GM21576 (cell line): ENCODE data around the gene SWAP70.

Experiments used
- ATAC-seq: cut with Tn5 transposase; IDR thresholded peaks from one replicate; pipeline ENCODE4 v1.9.1; 2021; ENCODE audit warnings: mild to moderate bottlenecking, moderate library complexity; ENCODE audit not compliant: unreplicated experiment

Gene SWAP70

DNA sequence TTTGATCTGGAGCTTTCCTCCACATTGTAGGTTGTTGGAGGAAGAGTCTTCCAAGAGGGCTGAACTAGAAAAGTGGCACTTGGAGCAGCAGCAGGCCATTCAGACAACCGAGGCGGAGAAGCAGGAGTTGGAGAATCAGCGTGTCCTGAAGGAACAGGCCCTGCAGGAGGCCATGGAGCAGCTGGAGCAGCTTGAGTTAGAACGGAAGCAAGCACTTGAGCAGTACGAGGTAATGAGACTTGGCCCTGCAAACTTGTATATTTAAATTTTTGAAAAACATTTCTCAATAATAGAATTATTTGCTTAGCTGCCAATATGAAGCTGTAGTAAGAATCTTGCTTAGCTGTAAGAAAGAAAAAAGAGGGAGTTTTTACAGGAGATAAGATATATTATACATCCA lies 84.0 kb downstream of the SWAP70 start:
- ATAC-seq: no peak

DNA sequence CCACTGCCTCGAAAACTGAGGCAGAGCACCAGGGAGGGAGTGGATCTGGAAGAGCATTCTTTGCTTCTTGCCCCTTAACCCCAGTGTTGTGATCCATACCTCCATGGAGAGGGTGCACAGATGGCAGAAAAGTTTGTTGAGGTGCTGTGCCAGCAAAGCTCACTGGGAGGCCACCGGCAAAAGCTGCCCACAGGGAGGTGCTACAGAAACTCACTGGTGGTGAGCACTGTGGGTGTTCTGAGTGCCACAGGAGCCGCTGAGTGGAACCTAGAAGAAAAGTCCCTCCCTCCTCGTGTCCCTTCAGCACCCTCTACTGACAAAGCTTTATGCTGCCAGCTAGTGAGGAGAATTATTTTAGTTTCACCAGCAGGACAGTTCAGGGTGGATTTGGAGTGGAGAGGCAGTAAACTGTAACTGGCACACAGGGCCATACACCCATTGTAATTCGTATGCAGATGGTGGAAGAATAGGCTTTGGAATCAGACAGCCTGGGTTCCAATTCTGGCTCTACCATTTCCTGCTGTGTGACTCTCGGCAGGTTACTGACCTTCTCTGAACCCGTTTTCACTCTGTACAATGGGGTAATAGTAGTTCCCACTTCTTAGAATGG lies 84.6 kb downstream of the SWAP70 start:
- ATAC-seq: peak; percentile 51

DNA sequence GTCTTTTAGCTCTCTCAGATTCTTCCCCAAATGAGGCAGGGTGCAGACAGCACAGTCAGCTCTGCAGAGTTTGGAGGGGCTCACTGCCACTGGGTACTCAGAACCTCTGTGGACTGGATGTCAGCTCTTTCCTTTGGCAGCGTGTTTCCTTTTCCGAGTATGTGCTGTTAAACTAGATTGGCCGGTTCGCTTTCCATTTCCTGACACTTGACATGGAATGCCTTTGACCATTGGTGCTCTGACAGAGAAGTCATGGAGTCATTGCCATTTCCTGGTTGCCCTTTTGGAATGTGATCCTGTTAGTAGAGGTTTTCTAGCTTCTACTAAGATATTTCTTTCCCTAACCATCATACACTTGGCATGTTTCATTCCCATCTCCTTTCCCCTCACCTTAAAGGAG lies 86.7 kb downstream of the SWAP70 start:
- no peak for ATAC-seq

DNA sequence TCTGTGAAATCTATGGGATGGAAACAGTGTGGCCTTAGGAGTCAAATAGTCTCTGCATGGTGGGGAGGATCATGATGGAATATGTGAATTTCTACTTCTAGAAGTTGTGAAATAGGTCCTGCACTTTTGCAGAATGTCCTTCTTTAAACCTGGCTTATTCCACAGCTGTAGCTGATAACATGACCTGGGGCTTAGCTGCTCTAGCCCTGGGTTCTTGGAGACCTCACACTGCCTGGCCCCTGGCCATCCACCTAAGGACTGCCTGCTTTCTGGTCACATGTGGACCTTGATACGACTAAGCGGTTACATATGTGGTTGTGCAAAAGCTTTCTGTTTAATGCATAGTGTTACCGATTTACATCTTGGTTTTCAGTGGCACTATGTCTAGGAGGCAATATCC lies 88.2 kb downstream of the SWAP70 start:
- ATAC-seq: no peak

DNA sequence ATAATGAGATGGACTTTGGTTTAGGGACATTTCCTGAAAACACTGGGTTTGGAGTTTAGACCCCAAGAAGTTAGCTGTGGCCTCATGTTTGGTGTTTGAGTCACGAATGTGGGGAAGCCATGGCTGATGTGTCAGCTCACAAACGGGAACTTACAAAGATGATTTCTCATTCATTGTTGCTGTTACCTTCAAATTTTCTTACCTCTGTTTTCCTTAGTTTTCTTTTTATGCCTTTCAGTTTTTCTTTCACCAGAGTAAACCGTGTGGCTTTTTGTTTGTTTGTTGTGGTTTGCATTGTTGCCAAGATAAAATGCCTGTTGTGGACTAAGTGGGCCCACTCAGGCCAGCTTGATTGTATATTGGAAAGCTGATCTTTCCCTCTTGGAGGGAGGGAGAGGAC lies 89.1 kb downstream of the SWAP70 start:
- no peak for ATAC-seq

DNA sequence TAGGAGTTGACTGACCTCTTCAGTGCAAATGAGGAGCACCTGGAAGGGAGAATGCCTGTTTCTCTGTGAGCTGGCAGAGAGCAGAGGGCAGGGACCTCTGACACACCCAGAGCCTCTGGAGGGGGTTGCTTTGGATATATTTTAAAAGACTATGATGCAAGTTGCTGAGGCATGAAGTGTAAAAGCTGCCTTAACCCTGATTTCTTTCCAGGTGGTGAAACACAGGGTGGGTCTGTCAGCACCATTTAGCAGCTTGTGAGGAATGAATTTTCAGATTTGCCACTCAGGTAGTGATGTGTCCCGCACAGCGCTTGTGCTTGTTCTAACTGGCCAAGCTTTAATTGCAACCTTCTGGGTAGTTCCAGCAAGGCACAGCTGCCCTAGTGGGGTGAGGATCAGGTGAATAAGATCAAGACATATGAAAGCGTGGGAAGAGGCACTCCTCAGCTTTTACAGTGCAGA lies 90.2 kb downstream of the SWAP70 start:
- no peak for ATAC-seq

DNA sequence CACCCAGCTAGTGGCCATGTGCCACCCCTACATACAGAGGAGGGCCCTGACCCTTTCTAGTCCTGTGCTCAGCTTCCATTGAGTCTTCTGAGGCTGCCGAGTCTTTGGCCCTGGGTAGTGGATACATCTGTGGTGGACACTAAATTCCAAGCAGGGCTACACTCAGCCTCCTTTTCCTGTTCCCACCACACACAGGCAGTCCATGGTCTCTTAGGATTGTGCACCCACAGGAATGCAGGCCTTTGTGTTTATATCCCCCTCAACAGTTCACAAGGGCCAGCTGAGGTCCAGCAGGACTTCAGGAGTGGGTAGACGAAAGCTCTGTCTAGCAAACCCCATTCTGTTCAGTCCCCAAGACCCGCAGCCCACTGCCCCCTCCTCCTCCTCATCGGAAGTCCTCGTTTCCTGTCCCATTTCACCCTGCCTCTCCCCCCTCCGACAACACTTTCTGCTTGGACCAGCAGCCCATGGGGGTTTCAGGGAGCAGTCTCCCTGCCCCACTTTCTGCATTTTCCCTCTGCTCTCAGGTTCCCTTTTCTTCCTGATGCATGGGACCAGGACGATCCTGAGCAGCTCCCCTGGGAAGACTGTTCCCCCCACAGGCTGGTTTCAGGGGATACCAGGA lies 91.8 kb downstream of the SWAP70 start:
- ATAC-seq: no peak

DNA sequence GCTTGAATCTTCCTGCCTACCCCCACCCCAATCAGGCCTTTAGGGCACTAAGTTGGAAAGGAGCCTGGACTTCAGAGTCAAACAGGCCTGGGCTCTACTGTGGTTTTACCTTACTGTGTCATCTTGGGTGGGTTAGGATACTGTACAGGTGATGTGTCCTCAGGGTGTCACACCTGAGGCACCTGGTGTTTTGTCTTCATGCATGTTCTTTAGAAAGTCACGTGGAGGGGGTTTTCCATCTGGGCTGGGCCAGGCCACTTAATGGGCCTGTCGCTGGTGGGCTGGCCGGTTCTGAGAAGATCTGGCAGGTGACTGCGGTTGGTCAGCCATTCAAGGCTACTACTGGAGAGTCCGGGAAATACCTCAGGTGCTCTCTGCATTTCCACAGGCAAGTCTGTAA lies 92.6 kb downstream of the SWAP70 start:
- no peak for ATAC-seq

DNA sequence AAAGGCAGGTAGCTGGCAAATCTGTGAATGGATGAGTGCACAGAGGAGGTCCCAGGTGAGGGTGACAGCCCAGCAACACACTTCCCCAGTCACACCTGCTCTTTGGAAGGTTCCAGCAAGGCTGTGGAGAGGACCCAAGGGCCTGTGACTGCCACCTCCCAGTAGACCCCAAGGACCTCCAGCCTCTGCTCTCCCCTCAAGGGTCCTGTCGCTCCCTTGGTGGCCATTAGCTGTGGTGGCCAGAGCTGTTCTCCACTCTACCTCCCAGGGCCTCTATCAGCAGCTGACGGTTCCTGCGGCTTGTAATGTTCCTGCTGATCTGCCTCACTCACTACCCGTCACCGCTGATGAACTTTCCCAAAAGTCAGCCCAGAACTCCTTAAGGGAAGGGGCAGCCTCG lies 93.0 kb downstream of the SWAP70 start:
- ATAC-seq: no peak

DNA sequence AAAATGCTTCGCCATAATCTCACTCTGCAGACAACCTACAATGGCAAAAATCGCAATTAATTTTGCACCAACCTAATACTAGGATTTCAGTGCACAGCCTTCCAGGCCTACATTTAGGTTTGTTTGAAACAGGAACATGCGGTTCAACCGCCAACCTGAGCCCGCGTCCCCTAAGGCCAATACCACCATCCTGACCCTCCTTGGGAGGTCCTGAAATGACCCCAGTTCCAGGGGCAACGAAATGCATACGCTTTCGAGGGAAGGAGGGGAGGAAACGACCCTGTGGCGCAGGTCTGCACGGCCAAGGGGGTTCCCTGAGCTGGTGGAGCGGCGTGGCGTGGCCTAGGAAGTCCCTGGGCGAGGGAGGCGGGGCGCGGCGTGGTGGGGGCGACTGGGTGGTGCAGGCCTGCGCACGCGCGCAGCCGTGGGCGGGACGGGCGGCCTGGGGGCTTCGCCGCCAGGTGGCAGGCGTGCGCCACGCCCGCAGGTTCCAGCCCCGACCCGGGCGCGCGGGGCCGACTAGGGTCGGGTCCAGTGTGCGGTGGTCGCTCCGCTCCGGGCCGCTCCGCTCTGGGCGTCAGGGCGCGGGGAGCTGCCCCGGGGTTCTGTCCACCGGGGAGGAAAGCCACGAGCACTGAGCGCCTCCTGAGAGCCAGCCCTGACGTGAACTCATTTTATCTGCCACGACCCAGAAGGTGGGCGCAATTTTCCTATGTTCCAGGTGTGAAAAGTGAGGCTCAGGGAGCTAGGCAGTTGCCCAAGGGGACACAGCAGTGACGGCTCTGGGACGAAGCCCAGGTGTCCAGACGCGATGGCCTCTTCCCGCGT lies 94.1 kb downstream of the SWAP70 start:
- ATAC-seq: peak; percentile 49

DNA sequence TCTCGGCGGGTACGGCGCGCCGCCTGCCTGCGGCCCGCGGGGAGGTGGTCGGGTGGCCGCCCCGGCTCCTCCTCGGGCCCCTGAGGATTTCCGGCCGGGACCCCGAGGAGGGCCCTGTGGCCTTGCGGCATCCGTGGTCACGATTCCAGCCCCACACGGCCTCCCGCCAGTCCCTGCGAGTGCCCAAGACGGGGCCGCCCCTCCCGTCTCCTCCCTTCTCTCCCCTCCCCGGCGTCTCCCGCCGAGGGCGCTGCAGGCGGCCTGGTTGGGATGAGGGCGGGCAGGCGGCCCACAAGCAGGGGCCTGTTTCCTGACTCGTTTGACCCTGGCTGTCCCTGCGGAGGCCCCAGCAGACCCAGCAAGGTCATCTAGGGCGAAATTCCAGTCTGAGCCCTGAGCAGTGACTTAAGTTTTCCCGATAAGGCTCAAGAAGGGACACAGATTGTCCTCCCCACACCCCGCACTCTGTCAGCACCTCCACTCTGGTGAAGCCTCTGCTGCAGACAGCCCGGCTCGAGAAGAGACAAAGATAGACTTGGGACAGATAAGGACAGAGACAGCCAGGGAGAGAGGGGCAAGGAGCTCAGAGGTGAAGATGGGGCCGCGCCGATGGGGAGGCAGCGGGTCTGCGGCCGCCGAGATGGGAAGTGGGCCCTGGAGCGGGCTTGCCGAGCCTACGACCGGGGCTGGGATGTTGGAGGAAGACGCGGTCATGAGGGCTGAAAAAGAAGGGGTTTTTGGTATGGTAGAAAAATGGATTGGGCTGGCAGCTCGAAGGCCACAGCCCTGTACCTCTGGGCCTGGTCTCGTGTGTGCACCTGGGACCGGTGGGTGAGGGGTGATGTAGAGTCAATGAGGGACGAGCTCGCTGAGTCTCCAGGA lies 95.0 kb downstream of the SWAP70 start:
- peak; percentile 31 for ATAC-seq

DNA sequence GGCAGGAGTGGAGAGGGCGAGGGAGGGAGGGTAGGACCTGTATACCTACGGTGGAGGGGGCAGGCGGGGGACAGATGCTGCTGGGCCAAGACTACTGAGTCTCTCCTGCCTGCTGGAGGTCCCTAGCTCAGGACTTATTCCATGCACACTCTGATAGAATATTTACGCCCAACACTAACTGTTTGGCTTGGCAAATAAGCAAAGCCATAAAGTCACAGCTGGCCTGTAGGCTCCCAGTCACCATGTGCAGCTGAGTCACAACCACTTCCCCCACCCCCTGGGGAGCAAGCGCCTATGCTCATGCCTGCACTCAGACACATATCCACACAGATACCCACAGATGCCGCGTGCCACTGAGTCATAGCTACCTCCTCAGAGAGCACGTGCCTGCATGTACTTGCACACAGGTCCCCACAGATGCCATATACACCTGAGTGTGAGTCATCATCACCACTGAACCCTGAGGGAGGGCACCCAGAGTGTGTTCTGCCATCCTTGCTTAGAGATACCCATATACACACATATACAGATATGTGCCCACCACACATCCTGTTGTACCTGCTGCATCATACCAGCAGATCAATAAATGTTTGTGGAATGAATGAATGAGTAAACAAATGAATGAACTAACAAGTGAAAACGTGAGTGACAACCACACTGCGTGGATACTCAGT lies 95.8 kb downstream of the SWAP70 start:
- peak; percentile 41 for ATAC-seq

DNA sequence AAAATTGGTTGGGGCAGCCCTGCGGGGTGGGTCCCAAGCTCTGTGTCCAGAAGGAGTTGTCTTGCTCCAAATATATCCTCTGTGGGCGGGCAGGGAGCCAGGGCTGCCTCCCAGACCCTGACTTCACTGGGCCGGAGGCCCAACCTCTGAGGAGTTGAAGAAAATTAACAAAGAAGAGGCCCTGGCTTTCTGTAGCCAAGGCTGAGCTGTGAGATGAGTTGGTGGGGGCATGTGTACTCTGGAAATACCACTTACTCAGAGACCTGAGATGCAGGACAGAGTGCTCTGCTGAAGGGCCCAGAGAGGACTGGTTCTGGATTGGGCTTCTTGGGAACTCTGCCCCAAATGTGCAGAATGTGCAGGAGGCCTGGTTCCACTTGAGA lies 96.3 kb downstream of the SWAP70 start:
- no peak for ATAC-seq

DNA sequence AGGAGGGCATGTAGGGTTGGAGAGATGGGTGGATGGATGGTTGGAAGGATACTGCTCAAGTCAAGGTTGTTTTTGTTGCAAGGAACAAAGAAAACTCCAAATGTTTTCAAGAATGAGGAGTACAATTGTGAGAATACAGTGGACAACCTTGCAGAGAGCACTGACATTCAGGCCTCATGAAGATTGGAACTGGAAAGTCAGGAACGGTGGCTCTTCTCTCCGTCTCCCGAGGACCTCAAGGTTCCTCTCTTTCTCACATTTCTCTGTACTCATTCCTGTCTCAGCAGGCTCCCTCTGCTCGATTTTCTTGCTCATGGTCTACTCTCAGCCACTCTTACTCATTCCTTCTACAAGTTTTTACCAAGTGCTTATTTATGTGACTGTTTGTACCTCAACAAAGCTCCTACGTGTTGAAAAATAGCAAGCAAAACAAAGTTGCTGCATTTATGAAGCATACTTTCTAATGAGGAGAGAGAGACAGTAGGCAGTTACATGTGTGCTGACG lies 97.6 kb downstream of the SWAP70 start:
- no peak for ATAC-seq

DNA sequence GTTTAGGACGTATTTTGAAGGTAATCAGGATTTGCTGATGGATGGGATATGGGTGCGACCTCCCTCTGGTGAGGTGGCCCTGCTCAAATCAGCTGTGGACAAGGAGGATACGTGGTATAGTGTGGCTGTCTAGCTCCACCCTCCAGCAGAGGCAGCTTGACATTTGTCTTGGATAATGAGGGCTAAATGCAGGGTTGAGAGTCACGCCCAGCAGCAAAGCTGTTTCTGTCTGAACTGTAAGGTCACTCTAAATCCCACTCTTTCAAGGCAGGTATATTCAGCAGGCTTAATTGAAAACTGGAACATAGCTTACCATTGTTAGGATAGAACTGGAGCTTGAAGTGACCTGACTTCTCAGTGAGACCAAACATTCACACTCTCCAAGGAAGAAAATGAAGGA lies 98.7 kb downstream of the SWAP70 start:
- ATAC-seq: no peak

DNA sequence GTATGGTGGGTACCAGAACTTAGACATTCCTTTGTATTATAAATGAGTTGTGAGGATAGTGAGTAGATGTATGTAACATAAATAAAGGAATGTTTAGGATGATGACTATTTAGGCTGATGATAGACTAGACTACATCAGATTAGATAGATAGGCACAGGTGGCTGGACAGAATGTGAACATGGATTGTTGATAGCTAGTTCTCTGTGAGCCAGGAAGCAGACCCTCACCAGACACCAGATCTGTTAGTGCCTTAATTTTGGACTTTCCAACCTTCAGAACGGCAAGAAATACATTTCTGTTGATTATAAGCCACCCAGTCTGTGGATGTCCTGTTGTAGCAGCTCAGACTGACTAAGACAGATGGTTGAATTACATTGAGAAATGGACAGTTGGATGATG lies 99.4 kb downstream of the SWAP70 start:
- no peak for ATAC-seq

DNA sequence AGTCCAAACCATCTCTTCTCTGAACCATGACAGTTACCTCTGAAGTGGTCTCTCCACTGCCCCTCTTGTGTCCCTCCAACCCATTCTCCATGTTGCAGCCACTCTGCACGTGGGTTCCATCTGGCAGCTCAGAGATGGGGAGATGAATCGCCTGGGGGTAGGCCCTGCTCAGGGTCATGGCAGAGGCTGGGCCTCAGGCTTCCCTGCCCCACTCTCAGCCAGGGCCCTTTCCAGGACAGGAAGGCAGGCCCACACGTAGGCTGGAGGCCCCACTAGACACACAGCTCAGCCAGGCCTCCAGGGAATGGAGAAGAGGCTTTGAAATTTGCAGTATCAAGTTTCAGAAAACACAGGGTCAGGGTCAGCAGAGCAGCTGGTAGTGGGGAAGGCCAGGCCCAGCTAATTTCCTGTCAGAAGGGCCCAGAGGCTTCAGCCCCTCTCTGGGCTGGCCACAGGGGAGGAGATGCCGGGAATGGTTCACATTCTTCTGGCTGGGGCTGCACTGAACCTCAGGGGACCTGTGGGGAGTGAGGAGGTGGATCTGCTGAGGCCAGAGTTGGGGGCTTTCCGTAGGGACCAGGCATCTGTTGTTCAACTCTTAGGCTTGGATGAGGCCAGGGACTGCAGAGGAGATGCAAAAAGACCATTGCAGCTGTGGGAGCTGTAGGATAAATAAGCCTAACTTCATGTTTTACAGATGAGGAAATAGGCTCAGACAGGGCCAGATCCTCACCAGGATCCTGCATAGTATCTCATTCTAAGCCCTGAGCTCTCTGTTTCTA lies 101.6 kb downstream of the SWAP70 start:
- no peak for ATAC-seq

DNA sequence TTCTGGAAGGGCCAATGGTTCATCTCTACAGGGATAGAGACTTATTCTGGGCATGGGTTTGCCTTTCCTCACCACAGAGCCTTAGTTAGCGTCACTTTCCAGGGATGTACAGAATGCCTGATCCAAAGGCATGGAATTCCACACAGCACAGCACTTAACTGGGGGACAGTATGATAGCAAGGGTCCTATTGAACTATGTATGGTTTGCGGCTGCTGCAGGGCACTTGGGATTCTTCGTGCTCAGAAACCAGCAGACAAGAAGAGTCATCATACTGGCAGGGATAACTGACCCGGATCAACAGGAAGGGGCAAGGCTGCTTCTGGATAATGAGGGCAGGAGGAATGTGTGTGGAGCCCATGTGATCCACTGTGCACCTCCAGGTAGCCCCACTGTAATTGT lies 105.7 kb downstream of the SWAP70 start:
- no peak for ATAC-seq

DNA sequence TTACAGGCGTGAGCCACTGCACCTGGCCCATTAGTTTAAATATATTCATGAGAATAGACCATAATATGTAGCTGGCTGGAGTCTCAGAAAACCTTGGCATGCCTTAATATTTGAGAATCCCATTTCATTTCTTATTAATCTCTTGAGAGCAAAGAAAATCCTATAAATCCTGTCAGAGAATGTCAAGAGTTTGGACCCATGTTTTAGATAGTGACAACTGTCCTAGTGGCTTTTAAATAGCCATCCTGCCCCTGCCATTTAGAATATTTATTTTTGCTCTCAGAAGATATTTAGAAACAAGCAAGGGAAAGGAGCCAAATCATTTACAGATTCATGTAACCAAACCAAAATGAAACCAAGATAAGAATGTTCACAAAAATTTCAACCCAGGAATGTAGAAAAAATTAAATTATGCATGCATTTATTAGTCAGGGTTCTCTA lies 107.2 kb downstream of the SWAP70 start:
- ATAC-seq: no peak

DNA sequence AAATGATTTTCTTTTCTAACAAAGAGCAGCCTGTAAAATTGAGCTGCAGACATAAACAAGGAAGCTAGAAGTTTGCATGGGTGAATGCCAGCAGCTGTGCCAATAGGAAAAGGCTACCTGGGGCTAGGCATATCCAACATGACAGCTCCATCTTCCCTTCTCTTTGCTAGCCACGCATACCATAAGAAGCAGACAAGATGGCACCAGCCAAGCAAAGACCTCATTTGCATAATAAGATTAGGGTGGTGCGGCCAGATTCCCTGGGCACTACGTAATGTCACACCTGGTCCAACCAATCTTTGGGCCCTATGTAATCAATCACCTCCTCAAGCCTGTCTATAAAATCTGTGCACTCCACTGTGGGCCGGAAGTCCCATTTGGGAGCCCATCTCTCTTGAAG lies 108.3 kb downstream of the SWAP70 start:
- ATAC-seq: no peak
